HG02588 (cell line): ENCODE measurements around the gene HSPA4.
"Not testable (repeated sequence)": the region's sequence is repeated elsewhere in the genome, so short reads cannot be mapped to it uniquely, and the experiment has no call there.

Experiments
- ATAC-seq: cut with Tn5 transposase; IDR thresholded peaks from one replicate; pipeline ENCODE4 v1.9.1; 2021; ENCODE audit warnings: mild to moderate bottlenecking, moderate library complexity; ENCODE audit not compliant: unreplicated experiment

Gene HSPA4

GRCh38 chr5:133049726-133050048 lies 2.1 kb upstream of the HSPA4 start:
- ATAC-seq: no peak

- ATAC-seq: no peak
Measured at GRCh38 chr5:133050521-133050920, 1.3 kb upstream of the HSPA4 start.

- no peak for ATAC-seq
Measured at GRCh38 chr5:133051061-133051541, 712 bp upstream of the HSPA4 start.

DNA sequence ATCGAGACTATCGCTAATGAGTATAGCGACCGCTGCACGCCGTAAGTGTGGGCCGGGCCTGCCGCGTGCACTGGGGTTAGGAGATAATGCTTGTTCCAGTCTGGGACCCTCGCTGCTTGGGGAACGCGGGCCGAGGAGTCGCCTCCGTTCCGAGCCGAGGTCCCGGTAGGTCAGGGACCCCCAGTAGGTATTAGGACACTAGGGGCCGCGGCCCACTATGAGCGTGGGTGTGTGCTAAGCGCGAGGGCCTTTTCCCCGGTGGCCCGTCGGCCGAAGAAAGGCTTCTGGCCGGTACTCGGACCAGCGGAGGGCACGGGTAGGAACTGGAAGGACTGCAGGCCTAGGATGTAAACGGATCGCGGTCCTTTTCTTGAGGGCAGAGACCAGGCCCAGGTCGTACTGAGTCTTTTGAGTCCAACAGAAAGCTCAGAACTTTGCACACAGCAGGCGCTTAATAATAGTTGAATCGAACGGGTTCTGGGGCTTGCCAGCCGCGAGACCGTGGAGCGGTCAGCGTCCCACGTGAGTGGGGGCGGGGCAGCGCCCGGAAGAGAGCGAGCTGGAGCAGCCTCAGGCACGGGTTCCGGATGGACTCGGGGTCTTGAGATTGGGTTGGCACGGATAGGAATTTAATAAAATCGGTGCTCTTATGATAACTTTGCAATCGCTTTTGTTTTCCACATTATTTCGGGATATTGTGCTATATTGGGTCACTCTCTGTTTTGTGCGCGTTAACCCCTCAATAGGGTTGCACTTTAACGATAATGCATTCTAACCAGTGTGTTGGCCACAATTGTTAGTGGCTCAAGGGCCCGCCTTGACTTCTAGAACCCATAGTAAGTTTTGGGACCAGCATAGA lies 733 bp downstream of the HSPA4 start:
- peak; percentile 39 for ATAC-seq

GRCh38 chr5:133053448-133053847 lies 1.6 kb downstream of the HSPA4 start:
- no peak for ATAC-seq

GRCh38 chr5:133054697-133055471 lies 3.1 kb downstream of the HSPA4 start:
- ATAC-seq: no peak

GRCh38 chr5:133056891-133057290 lies 5.1 kb downstream of the HSPA4 start:
- no peak for ATAC-seq

DNA sequence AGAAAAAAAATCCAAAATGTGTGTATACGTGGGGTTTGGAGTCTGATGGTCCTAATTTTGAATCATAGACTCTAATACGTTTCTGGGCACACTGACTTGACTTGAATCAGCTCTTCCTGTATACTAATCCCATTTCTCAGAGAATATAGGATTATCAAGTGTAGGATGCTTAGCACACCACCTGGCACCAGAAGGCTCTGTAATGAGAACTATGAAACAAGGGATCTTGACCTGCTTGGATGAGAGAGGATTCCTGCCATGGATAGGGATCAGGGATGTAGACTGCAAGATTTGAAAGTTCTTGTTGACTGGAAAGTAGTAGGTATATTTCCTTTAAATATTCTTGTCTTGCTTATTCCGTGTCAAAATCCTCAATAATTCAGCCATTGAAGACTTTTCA lies 7.8 kb downstream of the HSPA4 start:
- no peak for ATAC-seq

- no peak for ATAC-seq
Measured at GRCh38 chr5:133062276-133062675, 10.5 kb downstream of the HSPA4 start.

DNA sequence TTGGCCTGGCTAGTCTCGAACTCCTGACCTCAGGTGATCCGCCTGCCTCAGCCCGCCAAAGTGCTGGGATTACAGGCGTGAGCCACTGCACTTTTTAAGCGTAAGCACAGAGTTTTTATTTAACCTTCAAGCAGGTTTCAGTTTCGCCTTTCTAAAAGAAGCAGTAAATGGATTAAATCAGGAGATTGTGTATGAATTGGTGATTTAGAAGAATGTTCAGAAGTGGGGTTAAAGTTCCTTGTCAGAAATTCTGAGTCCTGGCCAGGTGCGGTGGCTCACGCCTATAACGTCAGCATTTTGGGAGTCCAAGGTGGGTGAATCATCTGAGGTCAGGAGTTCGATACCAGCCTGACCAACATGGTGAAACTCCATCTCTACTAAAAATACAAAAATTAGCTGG lies 12.2 kb downstream of the HSPA4 start:
- no peak for ATAC-seq

- ATAC-seq: no peak
Measured at GRCh38 chr5:133065471-133065870, 13.7 kb downstream of the HSPA4 start.

- no peak for ATAC-seq
Measured at GRCh38 chr5:133066045-133066444, 14.2 kb downstream of the HSPA4 start.

GRCh38 chr5:133072021-133072420 lies 20.2 kb downstream of the HSPA4 start:
- ATAC-seq: no peak

DNA sequence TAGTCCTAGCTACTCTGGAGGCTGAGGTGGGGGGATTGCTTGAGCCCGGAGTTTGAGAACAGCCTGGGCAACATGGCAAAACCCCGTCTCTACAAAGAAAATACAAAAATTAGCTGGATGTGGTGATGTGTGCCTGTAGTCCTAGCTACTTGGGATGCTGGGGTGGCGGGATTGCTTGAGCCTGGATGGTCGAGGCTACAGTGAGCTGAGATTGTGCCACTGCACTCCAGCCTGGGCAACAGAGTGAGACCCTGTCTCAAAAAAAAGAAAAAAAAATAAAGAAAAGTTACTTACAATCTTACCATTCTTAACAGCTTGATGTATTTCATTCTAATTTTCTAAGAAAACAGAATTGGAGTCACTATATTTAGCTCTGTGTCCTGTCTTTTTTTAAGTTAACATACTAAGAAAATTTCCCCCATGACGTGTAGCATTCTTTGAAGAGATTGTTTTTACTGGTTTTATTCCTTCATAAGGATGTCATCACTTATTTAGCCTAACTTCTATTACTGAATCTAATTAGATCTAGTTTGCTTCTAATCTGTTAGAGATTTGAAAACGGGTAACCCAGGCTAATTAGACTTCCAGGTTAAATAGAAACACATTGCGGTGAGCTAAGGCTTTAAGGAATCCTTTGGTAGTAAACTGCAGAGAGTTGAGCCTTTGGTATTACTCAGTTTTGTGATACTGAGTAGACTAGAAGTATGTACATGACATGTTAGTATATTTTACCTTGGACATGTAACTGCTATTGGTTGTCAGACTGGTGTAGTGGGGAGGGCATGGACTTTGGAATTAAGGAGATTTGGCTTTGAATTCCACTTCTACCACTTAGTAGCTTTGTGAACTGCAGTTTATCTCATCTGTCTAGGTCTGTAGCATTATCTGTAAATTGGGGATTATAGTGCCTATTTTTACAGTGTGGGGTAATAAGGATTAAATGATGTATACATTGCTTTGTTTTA lies 24.0 kb downstream of the HSPA4 start:
- no peak for ATAC-seq

DNA sequence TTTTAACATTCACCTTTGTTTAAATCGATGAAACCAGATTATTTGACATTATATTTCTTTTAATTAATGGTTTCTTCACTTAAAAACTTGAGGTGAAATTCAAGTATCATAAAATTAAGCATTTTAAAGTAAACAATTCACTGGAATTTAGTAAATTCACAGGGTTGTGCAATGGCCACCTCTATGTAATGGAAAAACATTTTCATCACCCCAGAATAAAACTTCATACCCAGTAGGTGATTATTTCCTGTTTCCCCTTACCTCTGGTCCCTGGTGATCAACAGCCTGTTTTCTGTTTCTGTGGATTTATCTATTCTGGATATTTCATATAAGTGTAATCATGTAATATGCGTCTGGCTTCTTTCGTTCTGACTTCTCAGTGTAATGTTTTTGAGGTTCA lies 27.2 kb downstream of the HSPA4 start:
- ATAC-seq: no peak

DNA sequence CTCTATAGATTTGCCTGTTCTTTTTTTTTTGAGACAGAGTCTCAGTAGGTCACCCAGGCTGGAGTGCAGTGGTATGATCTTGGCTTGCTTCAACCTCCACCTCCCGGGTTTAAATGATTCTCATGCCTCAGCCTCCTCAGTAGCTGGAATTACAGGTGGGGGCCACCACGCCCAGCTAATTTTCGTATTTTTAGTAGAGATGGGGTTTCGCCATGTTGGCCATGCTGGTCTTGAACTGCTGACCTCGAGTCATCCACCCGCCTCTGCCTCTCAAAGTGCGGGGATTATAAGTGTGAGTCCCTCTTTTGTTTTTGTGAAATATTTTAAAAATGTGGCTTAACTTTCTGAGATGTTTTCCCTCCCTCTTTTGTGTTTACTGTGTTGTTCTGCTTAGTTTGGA lies 29.2 kb downstream of the HSPA4 start:
- no peak for ATAC-seq

DNA sequence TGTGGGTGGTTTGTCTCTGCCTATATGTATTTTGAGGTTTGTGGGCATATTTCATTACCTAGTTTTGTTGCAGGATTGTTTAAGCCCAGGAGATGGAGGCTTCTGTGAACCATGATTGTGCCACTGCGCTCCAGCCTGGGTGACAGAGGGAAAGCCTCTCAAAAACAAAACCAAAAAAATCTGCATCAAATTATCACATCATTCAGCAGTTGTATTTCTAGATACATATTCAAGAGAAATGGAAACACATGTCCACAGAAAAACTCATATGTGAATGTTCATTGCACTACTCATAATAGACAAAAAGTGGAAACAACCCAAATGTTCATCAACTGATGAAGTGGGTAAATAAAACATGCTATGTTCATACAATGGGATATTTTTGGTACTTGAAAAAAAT lies 29.9 kb downstream of the HSPA4 start:
- ATAC-seq: no peak

- no peak for ATAC-seq
Measured at GRCh38 chr5:133082128-133082527, 30.3 kb downstream of the HSPA4 start.

- ATAC-seq: no peak
Measured at GRCh38 chr5:133083901-133084300, 32.1 kb downstream of the HSPA4 start.

GRCh38 chr5:133085171-133085570 lies 33.4 kb downstream of the HSPA4 start:
- ATAC-seq: not testable (repeated sequence)

DNA sequence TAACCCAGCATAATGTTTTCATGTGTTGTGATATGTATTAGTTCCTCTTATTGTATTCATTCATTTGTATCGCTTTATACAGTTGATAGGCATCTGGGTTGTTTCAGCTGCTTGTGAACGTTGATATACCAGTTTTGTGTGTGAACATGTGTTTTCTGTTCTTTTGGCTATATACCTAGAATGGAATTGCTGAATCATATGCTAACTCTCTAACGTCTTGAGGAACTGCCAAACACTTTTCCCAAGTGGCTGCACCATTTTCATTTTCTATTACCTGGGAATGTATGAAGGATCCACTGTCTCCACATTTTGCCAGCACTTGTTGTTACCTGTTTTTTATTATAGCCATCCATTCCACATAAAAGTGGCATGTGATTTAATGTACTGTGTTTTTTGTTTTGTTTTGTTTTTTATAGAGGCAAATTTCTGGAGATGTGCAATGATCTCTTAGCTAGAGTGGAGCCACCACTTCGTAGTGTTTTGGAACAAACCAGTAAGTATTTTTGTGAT lies 34.6 kb downstream of the HSPA4 start:
- ATAC-seq: no peak
